Adrenal gland (tissue), 12 donors: ENCODE measurements around the gene SLC9A5. TPM values are rescaled to one million over a fixed set of nuclear protein-coding genes. Genes with fewer than 3 reads are reported as not detected.

ENCODE experiments used
- DNase-seq, 7 donors: peaks; one replicate each; pipeline ENCODE4 v3.0.0-alpha.2; 2019 to 2020
- H3K27ac ChIP-seq, 5 donors: fragments of 200-600 bp; sonication (generic) in 4 of 5; 1 replicate in 3 of 5; 2 replicates in 2 of 5; pipeline versions ENCODE4 v1.5.1 to v1.8.0; 2016 to 2020; ENCODE audit warnings: mild to moderate bottlenecking in 1 of 5
- H3K27me3 ChIP-seq: fragments of 200-600 bp; 2 replicates; pipeline ENCODE4 v1.8.0; 2021
- H3K36me3 ChIP-seq, 2 donors: fragments of 200-600 bp; replicated peaks in 1 of 2; 1 replicate in 1 of 2; 2 replicates in 1 of 2; pipeline versions ENCODE4 v1.5.1 to v1.8.0; 2018 to 2022
- H3K4me1 ChIP-seq, 2 donors: fragments of 200-600 bp; replicated peaks in 1 of 2; 1 replicate in 1 of 2; 2 replicates in 1 of 2; pipeline versions ENCODE4 v1.5.1 to v1.8.0; 2018 to 2021
- H3K4me3 ChIP-seq, 4 donors: fragments of 200-600 bp; sonication (generic) in 3 of 4; one replicate each; pipeline ENCODE4 v1.5.1; 2016 to 2018
- H3K9me3 ChIP-seq, 3 donors: fragments of 200-600 bp; sonication (generic) in 1 of 3; replicated peaks in 1 of 3; 1 replicate in 2 of 3; 2 replicates in 1 of 3; pipeline versions ENCODE4 v1.5.1 to v1.8.0; 2016 to 2021
- POLR2A ChIP-seq, 2 donors: fragments of 450-650 bp; IDR thresholded peaks; one replicate each; pipeline ENCODE4 v1.6.1; 2017; ENCODE audit warnings: antibody characterized with exemption in 2 of 2, mild to moderate bottlenecking in 2 of 2, moderate library complexity in 1 of 2
- WGBS, 4 donors: extraction: QIAGEN DNeasy Blood & Tissue Kit in 2 of 4; methylation state at CpG; one replicate each; pipeline versions ENCODE4 v1.1.5 to v1.1.7; 2013 to 2017; 5-methylcytosine and 5-hydroxymethylcytosine counted together
- intact Hi-C, 2 donors: fragments of 100-400 bp; cut with DNase I; formaldehyde crosslinking; loops; one replicate each; pipeline versions ENCODE4 v1.14.1 to v1.15.0; 2022 to 2023
- polyA plus RNA-seq, 3 donors: library from polyadenylated mRNA; stranded (reverse); fragments of 200-250 nt in 2 of 3; fragments of 350-450 nt in 1 of 3; fragmentation: Illumina TruSeq in 1 of 3; extraction: RNeasy Lipid Tissue Mini Kit (QIAGEN cat#74804) in 1 of 3; gene quantifications; one replicate each; pipeline ENCODE4 v1.2.3, GENCODE V29; 2013 to 2014
- total RNA-seq, 9 donors: library from RNA; depleted of rRNA in 4 of 9; stranded (reverse); fragments of >200 nt in 4 of 9; fragments of 120-200 nt in 1 of 9; fragmentation: NEBNext Ultra II Directional in 1 of 9; extraction: Animal tissue kit (Norgen Biotek cat#: 25700) in 1 of 9; gene quantifications; one replicate each; pipeline versions ENCODE4 v1.1.0 to v1.2.4, GENCODE V29; 2013 to 2023
- TF ChIP-seq, protein P1 (sequence below), 6 experiments: fragments of 450-650 bp in 4 of 6; fragments of 200-600 bp in 2 of 6; sonication (generic) in 1 of 6; IDR thresholded peaks; 1 replicate in 5 of 6; 2 replicates in 1 of 6; pipeline versions ENCODE4 v1.5.1 to v1.8.0; 2016 to 2021; ENCODE audit warnings: antibody characterized with exemption in 6 of 6, mild to moderate bottlenecking in 2 of 6, moderate library complexity in 1 of 6
- donor health status: healthy with polysubstance abuse.
- donor health status: Bipolar disorder and iron deficiency.
- donor health status: DM: yes; HTN: yes; CAD: no.
- donor health status: DM: no; HTN: no; CAD: no.
- donor health status: DM: no; HTN: no; CAD: no.
- donor health status: DM: yes; HTN: yes; CAD: no.

Gene SLC9A5
- total and polyA plus RNA-seq, 12 donors: 0.09 to 2.8 (median 0.83) TPM; not detected in 1

GRCh38 chr16:67302076-67302475 lies 53.3 kb downstream of the SLC9A5 start:
- Histone ChIP-seq H3K4me1 (no peaks in the 10 kb centered on the region), H3K27ac (peak overlapping the region in 1 of 5 donors; percentile 46), H3K4me3 (no peak overlapping the region), H3K27me3 (no peaks in the 10 kb centered on the region), H3K36me3 (no peaks in the 10 kb centered on the region), H3K9me3 (no peaks in the 10 kb centered on the region)
- intact Hi-C loops: no loop called here
- no peak for TF ChIP-seq POLR2A (IDR thresholded peaks at IDR 0.05)
- TF ChIP-seq, protein P1, sequence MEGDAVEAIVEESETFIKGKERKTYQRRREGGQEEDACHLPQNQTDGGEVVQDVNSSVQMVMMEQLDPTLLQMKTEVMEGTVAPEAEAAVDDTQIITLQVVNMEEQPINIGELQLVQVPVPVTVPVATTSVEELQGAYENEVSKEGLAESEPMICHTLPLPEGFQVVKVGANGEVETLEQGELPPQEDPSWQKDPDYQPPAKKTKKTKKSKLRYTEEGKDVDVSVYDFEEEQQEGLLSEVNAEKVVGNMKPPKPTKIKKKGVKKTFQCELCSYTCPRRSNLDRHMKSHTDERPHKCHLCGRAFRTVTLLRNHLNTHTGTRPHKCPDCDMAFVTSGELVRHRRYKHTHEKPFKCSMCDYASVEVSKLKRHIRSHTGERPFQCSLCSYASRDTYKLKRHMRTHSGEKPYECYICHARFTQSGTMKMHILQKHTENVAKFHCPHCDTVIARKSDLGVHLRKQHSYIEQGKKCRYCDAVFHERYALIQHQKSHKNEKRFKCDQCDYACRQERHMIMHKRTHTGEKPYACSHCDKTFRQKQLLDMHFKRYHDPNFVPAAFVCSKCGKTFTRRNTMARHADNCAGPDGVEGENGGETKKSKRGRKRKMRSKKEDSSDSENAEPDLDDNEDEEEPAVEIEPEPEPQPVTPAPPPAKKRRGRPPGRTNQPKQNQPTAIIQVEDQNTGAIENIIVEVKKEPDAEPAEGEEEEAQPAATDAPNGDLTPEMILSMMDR (IDR thresholded peaks at IDR 0.05): no peak
- WGBS, 4 donors: 81 to 94% (median 90%) methylated on average over 3 to 7 of the region's 7 CpGs
- DNase-seq: no peak

GRCh38 chr16:67302970-67303369 lies 54.2 kb downstream of the SLC9A5 start:
- H3K4me1 ChIP-seq: no peaks in the 10 kb centered on the region
- no peak overlapping the region for H3K4me3 ChIP-seq
- no peaks in the 10 kb centered on the region for H3K36me3 ChIP-seq
- intact Hi-C loops: no loop called here
- no peaks in the 10 kb centered on the region for H3K9me3 ChIP-seq
- H3K27ac ChIP-seq: peak overlapping the region in 1 of 5 donors; percentile 46
- 87 to 100% (median 87%) methylated on average over 1 to 8 of the region's 8 CpGs; no CpG with 5 or more reads in 1 of the 4 donors for WGBS, 4 donors
- H3K27me3 ChIP-seq: no peaks in the 10 kb centered on the region
- no peak for TF ChIP-seq POLR2A (IDR thresholded peaks at IDR 0.05)
- DNase-seq: no peak

- WGBS, 4 donors: 61 to 89% (median 77%) methylated on average over 1 of the region's 1 CpG
- no peaks in the 10 kb centered on the region for H3K36me3 ChIP-seq
Measured at GRCh38 chr16:67304020-67304419, 55.2 kb downstream of the SLC9A5 start.

GRCh38 chr16:67305216-67306071 lies 56.7 kb downstream of the SLC9A5 start:
- Histone ChIP-seq H3K4me3 (no peak overlapping the region), H3K27me3 (no peaks in the 10 kb centered on the region), H3K9me3 (no peaks in the 10 kb centered on the region), H3K4me1 (no peaks in the 10 kb centered on the region), H3K27ac (no peak overlapping the region), H3K36me3 (no peaks in the 10 kb centered on the region)
- TF ChIP-seq, protein P1 (IDR thresholded peaks at IDR 0.05): no peak
- TF ChIP-seq POLR2A (IDR thresholded peaks at IDR 0.05): no peak
- intact Hi-C loops: no loop called here
- WGBS, 4 donors: 89 to 92% (median 90%) methylated on average over 13 of the region's 13 CpGs
- no peak for DNase-seq

More at GRCh38 chr16:67304020-67304419, 55.2 kb downstream of the SLC9A5 start:
- no peak overlapping the region for H3K4me3 ChIP-seq
- TF ChIP-seq, protein P1 (IDR thresholded peaks at IDR 0.05): no peak
- no peak for TF ChIP-seq POLR2A (IDR thresholded peaks at IDR 0.05)
- no peak overlapping the region for H3K27ac ChIP-seq
- no peaks in the 10 kb centered on the region for H3K9me3 ChIP-seq
- intact Hi-C loops: no loop called here
- no peaks in the 10 kb centered on the region for H3K27me3 ChIP-seq
- DNase-seq: no peak
- no peaks in the 10 kb centered on the region for H3K4me1 ChIP-seq
